GM12873 (cell line): ENCODE data around the gene PDE4B.

Experiments used
- CTCF ChIP-seq: IDR thresholded peaks from 2 replicates; pipeline ENCODE4 v1.5.1; 2012; ENCODE audit warnings: low read depth, mild to moderate bottlenecking, moderate library complexity, low read length, control low read depth; ENCODE audit not compliant: insufficient read depth; ENCODE audit errors: missing control alignments

The PDE4B gene

GRCh38 chr1:66271216-66271903 lies 478.7 kb downstream of the PDE4B start:
- TF ChIP-seq CTCF, result no peak

- TF ChIP-seq CTCF, result no peak
Observed at GRCh38 chr1:66271904-66272254, 479.2 kb downstream of the PDE4B start.

GRCh38 chr1:66273656-66274055 lies 481.0 kb downstream of the PDE4B start:
- TF ChIP-seq CTCF, result no peak

- TF ChIP-seq CTCF, result no peak
Observed at GRCh38 chr1:66274634-66275033, 481.9 kb downstream of the PDE4B start.

GRCh38 chr1:66275083-66275482 lies 482.4 kb downstream of the PDE4B start:
- no peak for TF ChIP-seq CTCF

GRCh38 chr1:66275601-66276023 lies 482.9 kb downstream of the PDE4B start:
- TF ChIP-seq CTCF, result no peak

- no peak for TF ChIP-seq CTCF
Observed at GRCh38 chr1:66276218-66276617, 483.5 kb downstream of the PDE4B start.
